HL-60/S4 (cell line): ENCODE measurements around the gene LGALS7.
"Not testable (repeated sequence)": the region's sequence is repeated elsewhere in the genome, so short reads cannot be mapped to it uniquely, and the experiment has no call there.

Source experiments
- in situ Hi-C: fragments of 300-500 bp; cut with MboI; formaldehyde crosslinking; loops from 2 replicates; pipeline ENCODE4 v1.14.3; 2022; ENCODE audit warnings: low sequenced_read_pairs

Gene LGALS7

GRCh38 chr19:38774181-38774950 lies 1.0 kb upstream of the LGALS7 start:
- in situ Hi-C loops = no loop called here

DNA sequence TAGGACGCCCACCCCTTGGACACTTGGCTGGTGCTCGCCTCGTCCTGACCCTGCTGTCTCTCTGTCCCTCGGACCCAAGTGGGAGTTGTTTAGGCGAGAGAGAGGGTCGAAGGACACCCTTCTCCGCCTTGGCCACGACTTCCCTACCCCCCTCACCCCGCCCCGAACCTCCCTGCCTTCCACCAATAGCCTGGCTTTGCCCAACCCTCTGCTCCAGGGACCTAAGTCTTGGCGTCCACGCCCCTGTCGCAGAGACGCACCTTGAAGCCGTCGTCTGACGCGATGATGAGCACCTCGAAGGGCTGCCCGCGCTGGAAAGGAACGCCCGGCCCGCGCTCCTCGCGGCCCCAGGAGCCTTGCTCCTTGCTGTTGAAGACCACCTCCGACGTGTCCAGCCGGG lies 1.7 kb downstream of the LGALS7 start:
- in situ Hi-C loops = not testable (repeated sequence)

GRCh38 chr19:38770949-38771275 lies 2.4 kb downstream of the LGALS7 start:
- in situ Hi-C loops = not testable (repeated sequence)

- in situ Hi-C loops = not testable (repeated sequence)
Measured at GRCh38 chr19:38770228-38770948, 2.9 kb downstream of the LGALS7 start.

DNA sequence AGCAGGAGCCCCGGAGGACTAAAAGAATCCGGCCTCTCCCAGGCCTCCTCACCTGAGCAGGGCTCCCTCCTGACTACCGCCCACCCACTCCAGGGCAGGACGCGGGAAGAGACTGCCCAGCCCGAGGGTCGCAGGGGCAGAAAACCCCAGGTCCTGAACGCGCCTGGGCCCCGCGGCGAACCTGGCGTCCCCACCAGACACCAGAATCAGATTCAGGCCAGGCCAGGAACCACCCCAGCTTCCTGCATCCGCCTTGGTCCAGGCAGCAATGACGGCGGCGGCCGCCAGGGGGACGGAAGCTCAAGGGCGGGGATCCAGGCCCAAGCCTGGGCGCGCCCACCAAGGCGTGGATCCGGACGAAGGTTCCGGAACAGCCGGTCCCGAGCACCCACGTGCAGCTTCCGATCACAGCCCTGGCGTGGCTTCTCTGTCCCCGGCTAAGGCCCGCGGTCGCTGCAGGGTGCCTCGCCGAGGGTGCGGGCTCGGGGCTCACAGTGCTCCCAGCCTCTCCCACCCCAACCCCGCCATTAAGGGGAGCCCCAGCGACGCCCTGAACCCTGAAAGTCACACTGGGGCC lies 3.6 kb downstream of the LGALS7 start:
- in situ Hi-C loops = no loop called here

DNA sequence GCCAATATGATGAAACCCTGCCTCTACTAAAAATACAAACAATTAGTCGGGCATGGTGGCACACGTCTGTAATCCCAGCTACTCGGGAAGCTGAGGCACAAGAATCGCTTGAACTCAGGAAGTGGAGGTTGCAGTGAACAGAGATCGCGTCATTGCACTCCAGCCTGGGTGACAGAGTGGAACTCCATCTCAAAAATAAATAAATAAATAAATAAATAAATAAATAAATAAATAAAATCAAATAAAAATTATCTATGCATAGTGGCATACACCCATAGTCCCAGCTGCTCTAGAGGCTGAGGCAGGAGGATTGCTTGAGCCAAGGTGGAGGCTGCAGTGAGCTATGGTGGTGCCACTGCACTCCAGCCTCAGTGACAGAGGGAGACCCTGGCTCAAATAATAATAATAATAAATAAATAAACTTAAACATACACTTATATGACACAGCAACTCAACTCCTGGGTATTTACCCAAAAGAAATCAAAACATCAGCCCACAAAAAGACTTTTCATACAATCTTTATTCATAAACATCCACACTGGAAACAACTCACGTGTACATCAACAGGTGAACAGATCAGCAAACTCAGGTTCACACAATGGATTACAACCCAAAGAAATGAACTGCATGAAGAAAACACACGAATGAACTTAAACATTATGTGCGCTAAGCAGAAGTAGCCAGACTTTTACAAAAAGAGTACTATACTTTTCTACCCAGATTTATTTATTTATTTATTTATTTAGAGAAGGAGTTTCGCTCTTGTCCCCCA lies 6.9 kb downstream of the LGALS7 start:
- in situ Hi-C loops = no loop called here

- in situ Hi-C loops = no loop called here
Measured at GRCh38 chr19:38765214-38765613, 8.1 kb downstream of the LGALS7 start.

GRCh38 chr19:38763795-38764220 lies 9.5 kb downstream of the LGALS7 start:
- in situ Hi-C loops = no loop called here

DNA sequence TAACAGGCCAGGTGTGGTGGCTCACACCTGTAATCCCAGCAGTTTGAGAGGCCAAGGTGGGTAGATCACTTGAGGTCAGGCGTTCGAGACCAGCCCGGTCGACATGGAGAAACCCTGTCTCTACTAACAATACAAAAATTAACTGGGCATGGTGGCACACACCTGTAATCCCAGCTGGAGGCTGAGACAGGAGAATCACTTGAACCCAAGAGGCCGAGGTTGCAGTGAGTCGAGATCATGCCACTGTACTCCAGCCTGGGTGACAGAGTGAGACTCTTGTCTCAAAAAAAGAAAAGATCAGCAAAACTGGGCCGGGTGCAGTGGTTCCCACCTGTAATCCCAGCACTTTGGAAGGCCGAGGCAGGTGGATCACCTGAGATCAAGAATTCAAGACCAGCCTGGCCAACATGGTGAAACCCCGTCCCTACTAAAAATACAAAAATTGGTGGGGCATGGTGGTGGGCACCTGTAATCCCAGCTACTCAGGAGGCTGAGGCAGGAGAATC lies 11.4 kb downstream of the LGALS7 start:
- in situ Hi-C loops = not testable (repeated sequence)

- in situ Hi-C loops = not testable (repeated sequence)
Measured at GRCh38 chr19:38760805-38761517, 12.4 kb downstream of the LGALS7 start.

GRCh38 chr19:38759590-38760003 lies 13.7 kb downstream of the LGALS7 start:
- in situ Hi-C loops = no loop called here

DNA sequence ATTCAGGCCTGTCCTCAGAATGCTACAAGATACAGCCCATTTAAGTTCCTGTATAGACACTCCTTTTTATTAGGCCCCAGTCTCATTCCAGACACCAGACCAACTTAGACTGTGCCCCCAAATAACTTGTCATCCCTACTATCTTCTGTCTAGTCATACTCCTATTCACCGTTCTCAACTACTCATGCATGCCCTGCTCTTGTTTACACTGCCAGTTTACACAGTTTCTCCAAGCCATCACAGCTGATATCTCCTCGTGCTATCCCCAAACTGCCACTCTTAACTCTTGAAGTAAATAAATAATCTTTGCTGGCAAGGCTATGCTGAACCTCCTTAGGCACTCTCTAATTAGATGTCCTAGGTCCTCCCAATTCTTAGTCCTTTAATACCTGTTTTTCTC lies 19.1 kb downstream of the LGALS7 start:
- in situ Hi-C loops = not testable (repeated sequence)

DNA sequence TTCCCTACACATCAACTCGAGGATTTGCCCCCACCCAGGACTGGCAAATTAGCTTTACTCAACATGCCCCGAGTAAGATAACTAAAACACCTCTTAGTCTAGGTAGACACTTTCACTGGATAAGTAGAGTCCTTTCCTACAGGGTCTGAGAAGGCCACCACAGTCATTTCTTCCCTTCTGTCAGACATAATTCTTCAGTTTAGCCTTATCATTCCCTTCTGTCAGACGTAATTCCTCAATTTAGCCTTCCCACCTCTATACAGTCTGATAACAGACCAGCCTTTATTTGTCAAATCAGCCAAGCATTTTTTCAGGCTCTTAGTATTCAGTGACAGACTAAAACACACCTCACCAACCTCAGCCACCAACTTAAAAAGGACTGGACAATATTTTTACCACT lies 19.5 kb downstream of the LGALS7 start:
- in situ Hi-C loops = not testable (repeated sequence)

GRCh38 chr19:38745316-38745715 lies 28.0 kb downstream of the LGALS7 start:
- in situ Hi-C loops = no loop called here

DNA sequence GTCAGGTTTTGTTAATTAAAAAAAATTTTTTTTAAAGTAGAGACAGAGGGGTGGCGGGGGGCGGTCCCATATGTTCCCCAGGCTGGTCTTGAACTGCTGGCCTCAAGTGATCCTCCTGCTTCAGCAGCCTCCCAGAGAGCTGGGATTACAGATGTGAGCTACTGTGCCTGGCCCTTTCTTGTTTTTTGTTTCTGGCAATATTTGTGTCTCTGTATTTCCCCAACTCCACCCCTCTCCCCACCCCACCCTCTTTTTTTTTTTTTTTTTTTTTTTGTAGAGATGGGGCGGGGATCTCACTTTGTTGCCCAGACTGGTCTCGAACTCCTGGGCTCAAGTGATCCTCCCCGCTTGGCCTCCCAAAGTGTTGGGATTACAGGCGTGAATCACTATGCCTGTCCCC lies 28.4 kb downstream of the LGALS7 start:
- in situ Hi-C loops = no loop called here

- in situ Hi-C loops = no loop called here
Measured at GRCh38 chr19:38744298-38744681, 29.0 kb downstream of the LGALS7 start, which contains the start of gene CAPN12. CAPN12 (minus strand) TSS chr19:38744474; CDS start chr19:38744165, 309 bp downstream.

GRCh38 chr19:38743394-38744297 lies 29.7 kb downstream of the LGALS7 start:
- in situ Hi-C loops = no loop called here

GRCh38 chr19:38742906-38743305 lies 30.4 kb downstream of the LGALS7 start:
- in situ Hi-C loops = no loop called here

GRCh38 chr19:38742296-38742695 lies 31.0 kb downstream of the LGALS7 start:
- in situ Hi-C loops = no loop called here
